DOHH2 (cell line): ENCODE results near the gene PTPRN2.

Experiments used
- H3F3A ChIP-seq: fragments of 200-600 bp; sonication (generic), shearing (Covaris generic); 2 replicates; pipeline ENCODE4 v1.6.0; 2016; ENCODE audit warnings: antibody characterized with exemption, mild to moderate bottlenecking; ENCODE audit not compliant: control insufficient read depth, insufficient read depth
- H3K27ac ChIP-seq: fragments of 200-600 bp; sonication (generic); 2 replicates; pipeline ENCODE4 v1.5.1; 2014; ENCODE audit warnings: low read depth, mild to moderate bottlenecking, low read length, moderate library complexity
- H3K27me3 ChIP-seq: fragments of 200-600 bp; sonication (generic); 2 replicates; pipeline ENCODE4 v1.6.1; 2014; ENCODE audit warnings: mild to moderate bottlenecking, low read length, mixed read lengths; ENCODE audit not compliant: control insufficient read depth
- H3K36me3 ChIP-seq: fragments of 200-600 bp; sonication (generic); 2 replicates; pipeline ENCODE4 v1.6.1; 2014; ENCODE audit warnings: mild to moderate bottlenecking, low read length, moderate library complexity, mixed read lengths; ENCODE audit not compliant: control insufficient read depth
- H3K4me1 ChIP-seq: fragments of 200-600 bp; sonication (generic); 2 replicates; pipeline ENCODE4 v1.6.1; 2014; ENCODE audit warnings: mild to moderate bottlenecking, low read length, mixed read lengths; ENCODE audit not compliant: control insufficient read depth
- H3K4me2 ChIP-seq: fragments of 200-600 bp; sonication (generic); 2 replicates; pipeline ENCODE4 v1.6.0; 2014; ENCODE audit warnings: mild to moderate bottlenecking, low read length, moderate library complexity
- H3K4me3 ChIP-seq: fragments of 200-600 bp; sonication (generic); 2 replicates; pipeline ENCODE4 v1.5.1; 2014; ENCODE audit warnings: mild to moderate bottlenecking, low read length, mixed read lengths
- H3K79me2 ChIP-seq: fragments of 200-600 bp; sonication (generic); 2 replicates; pipeline ENCODE4 v1.6.1; 2014; ENCODE audit warnings: mild to moderate bottlenecking, low read length, mixed read lengths; ENCODE audit not compliant: control insufficient read depth
- H3K9me2 ChIP-seq: fragments of 200-600 bp; sonication (generic); replicated peaks from 2 replicates; pipeline ENCODE4 v1.6.1; 2014; ENCODE audit warnings: mild to moderate bottlenecking, low read length, mixed read lengths; ENCODE audit not compliant: control insufficient read depth
- H3K9me3 ChIP-seq: fragments of 200-600 bp; sonication (generic); 2 replicates; pipeline ENCODE4 v1.6.1; 2014; ENCODE audit warnings: antibody characterized with exemption, low read length, mixed read lengths; ENCODE audit not compliant: control insufficient read depth, insufficient read depth
- H4K20me1 ChIP-seq: fragments of 200-600 bp; sonication (generic); 2 replicates; pipeline ENCODE4 v1.6.0; 2014; ENCODE audit warnings: low read depth, mild to moderate bottlenecking, antibody characterized with exemption, low read length, moderate library complexity; ENCODE audit not compliant: control insufficient read depth, insufficient read depth
- EZH2phosphoT487 ChIP-seq: fragments of 200-600 bp; sonication (generic); IDR thresholded peaks from 2 replicates; pipeline ENCODE4 v1.6.1; 2017; ENCODE audit warnings: borderline replicate concordance, mild to moderate bottlenecking, antibody characterized with exemption, low read length, moderate library complexity, mixed read lengths
- TF ChIP-seq, protein P1 (sequence below): fragments of 200-600 bp; sonication (generic); IDR thresholded peaks from one replicate; pipeline ENCODE4 v1.5.1; 2014; ENCODE audit warnings: antibody characterized with exemption, mild to moderate bottlenecking, low read depth, low read length; ENCODE audit not compliant: poor library complexity, severe bottlenecking

Gene PTPRN2

DNA sequence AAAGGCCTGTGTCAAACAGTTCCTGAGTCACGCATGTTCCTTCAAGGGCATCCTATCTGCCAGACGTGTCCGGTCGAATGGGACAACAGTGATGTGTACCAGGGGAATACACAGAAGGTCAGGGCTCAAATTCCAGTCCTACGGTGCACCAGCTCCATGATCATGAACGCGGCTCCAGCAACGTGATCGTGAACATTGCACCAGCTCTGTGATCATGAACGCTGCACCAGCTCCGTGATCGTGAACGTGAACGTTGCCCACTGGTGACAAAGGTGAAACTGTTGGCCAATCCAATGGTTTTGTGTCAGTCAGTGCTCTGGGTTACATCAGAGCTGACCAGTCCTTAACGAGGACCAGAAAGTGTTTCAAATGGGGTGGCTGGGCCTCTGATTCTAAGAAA, 4.3 kb upstream of the PTPRN2 start:
- Histone ChIP-seq H3K9me3 (peaks cover 31% of the 10 kb centered on the region; the same call in 1 of the 2 replicates), H3K4me1 (no peaks in the 10 kb centered on the region), H3K4me3 (no peak overlapping the region), H3K27ac (no peak overlapping the region), H3K36me3 (no peaks in the 10 kb centered on the region), H3F3A (0 out of 2 replicates have a peak, but pooled peaks cover 3% of the 10 kb centered on the region), H3K27me3 (no peaks in the 10 kb centered on the region), H4K20me1 (no peaks in the 10 kb centered on the region), H3K9me2 (no peaks in the 10 kb centered on the region), H3K79me2 (no peaks in the 10 kb centered on the region), H3K4me2 (no peak overlapping the region)
- no peak for TF ChIP-seq EZH2phosphoT487
- TF ChIP-seq, protein P1, sequence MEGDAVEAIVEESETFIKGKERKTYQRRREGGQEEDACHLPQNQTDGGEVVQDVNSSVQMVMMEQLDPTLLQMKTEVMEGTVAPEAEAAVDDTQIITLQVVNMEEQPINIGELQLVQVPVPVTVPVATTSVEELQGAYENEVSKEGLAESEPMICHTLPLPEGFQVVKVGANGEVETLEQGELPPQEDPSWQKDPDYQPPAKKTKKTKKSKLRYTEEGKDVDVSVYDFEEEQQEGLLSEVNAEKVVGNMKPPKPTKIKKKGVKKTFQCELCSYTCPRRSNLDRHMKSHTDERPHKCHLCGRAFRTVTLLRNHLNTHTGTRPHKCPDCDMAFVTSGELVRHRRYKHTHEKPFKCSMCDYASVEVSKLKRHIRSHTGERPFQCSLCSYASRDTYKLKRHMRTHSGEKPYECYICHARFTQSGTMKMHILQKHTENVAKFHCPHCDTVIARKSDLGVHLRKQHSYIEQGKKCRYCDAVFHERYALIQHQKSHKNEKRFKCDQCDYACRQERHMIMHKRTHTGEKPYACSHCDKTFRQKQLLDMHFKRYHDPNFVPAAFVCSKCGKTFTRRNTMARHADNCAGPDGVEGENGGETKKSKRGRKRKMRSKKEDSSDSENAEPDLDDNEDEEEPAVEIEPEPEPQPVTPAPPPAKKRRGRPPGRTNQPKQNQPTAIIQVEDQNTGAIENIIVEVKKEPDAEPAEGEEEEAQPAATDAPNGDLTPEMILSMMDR = no peak

DNA sequence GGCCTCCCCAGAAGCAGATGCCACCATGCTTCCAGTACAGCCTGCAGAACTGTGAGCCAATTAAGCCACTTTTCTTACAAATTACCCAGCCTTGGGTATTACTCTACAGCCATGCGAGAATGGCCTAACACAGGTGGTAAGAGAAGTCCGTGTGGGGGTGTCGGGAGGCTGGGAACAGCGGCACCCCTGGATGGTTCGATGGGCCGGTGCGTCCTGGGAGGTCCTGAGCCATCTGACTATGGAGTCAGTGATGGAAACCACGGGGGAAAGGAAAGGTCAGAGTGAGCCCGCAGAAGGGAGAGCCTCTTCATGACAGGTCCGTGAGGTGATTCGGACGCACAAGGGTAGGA, 2.5 kb upstream of the PTPRN2 start:
- Histone ChIP-seq H3K4me3 (no peak overlapping the region), H3K27ac (no peak overlapping the region), H3K36me3 (no peaks in the 10 kb centered on the region), H3K9me3 (peaks cover 21% of the 10 kb centered on the region; the same call in 1 of the 2 replicates), H3K4me2 (no peak overlapping the region), H4K20me1 (no peaks in the 10 kb centered on the region), H3K9me2 (no peaks in the 10 kb centered on the region), H3K27me3 (no peaks in the 10 kb centered on the region), H3F3A (no peaks in the 10 kb centered on the region), H3K4me1 (no peaks in the 10 kb centered on the region), H3K79me2 (no peaks in the 10 kb centered on the region)
- no peak for TF ChIP-seq EZH2phosphoT487
- TF ChIP-seq, protein P1 = no peak

DNA sequence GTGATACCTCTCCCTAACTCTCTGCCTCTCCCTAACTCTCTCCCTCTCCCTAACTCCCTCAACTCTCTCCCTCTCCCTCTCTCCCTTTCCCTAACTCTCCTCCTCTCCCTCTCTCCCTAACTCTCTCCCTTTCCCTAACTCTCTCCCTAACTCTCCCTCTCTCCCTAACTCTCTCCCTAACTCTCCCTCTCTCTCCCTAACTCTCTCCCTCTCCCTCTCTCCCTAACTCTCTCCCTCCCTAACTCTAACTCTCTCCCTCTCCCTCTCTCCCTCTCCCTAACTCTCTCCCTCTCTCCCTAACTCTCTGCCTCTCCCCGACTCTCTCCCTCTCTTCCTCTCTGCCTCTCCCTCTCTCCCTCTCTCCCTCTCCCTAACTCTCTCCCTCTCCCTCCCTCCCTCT, 2.0 kb upstream of the PTPRN2 start:
- Histone ChIP-seq H3K4me2 (no peak overlapping the region), H3K27ac (no peak overlapping the region), H3K4me1 (no peaks in the 10 kb centered on the region), H3K79me2 (no peaks in the 10 kb centered on the region), H3K27me3 (no peaks in the 10 kb centered on the region), H4K20me1 (no peaks in the 10 kb centered on the region), H3K9me2 (no peaks in the 10 kb centered on the region), H3K36me3 (no peaks in the 10 kb centered on the region), H3F3A (no peaks in the 10 kb centered on the region), H3K4me3 (no peak overlapping the region), H3K9me3 (peaks cover 21% of the 10 kb centered on the region; the same call in 1 of the 2 replicates)
- TF ChIP-seq EZH2phosphoT487 = no peak
- TF ChIP-seq, protein P1 = no peak
